Cardiac muscle cell (in vitro differentiated cells and primary cell): Measurements from ENCODE around the gene HP1BP3. TPM values are rescaled to one million over a fixed set of nuclear protein-coding genes. Genes with fewer than 3 reads are reported as not detected.

Experiments
- DNase-seq, 2 donors: peaks; one replicate each; pipeline versions ENCODE4 v3.0.0 to v3.0.0-alpha.2; 2010 to 2017; ENCODE audit warnings: low read depth in 1 of 2, low spot score in 1 of 2
- H3K27ac ChIP-seq: fragments of 200-600 bp; sonication (generic); 2 replicates; pipeline ENCODE4 v1.5.1; 2016
- H3K27me3 ChIP-seq: fragments of 200-600 bp; sonication (generic); 2 replicates; pipeline ENCODE4 v1.6.0; 2016; ENCODE audit warnings: control low read depth
- H3K36me3 ChIP-seq: fragments of 200-600 bp; sonication (generic); 2 replicates; pipeline ENCODE4 v1.5.1; 2016; ENCODE audit warnings: control low read depth
- H3K4me1 ChIP-seq: fragments of 200-600 bp; sonication (generic); 2 replicates; pipeline ENCODE4 v1.8.1; 2017; ENCODE audit warnings: low read depth, mild to moderate bottlenecking, mixed run types
- H3K4me3 ChIP-seq: fragments of 200-600 bp; sonication (generic); 2 replicates; pipeline ENCODE4 v1.5.1; 2016; ENCODE audit warnings: mild to moderate bottlenecking
- H3K9me3 ChIP-seq: fragments of 200-600 bp; sonication (generic); 2 replicates; pipeline ENCODE4 v1.5.1; 2017; ENCODE audit warnings: low read depth, mild to moderate bottlenecking, control low read depth
- polyA plus RNA-seq: library from polyadenylated mRNA; unstranded; fragments of >200 nt; fragmentation: Nextera tagmentation; extraction: Ambion mirVana; gene quantifications from 2 replicates; pipeline ENCODE4 v1.2.1, GENCODE V29; 2016
- total RNA-seq: library from RNA; depleted of rRNA; stranded (reverse); fragments of >200 nt; gene quantifications from 2 replicates; pipeline ENCODE4 v1.2.3, GENCODE V29; 2016
- TF ChIP-seq, protein P1 (sequence below): IDR thresholded peaks from 2 replicates; pipeline ENCODE4 v1.5.1; 2012; ENCODE audit warnings: low read depth, mild to moderate bottlenecking, low read length

HP1BP3 gene
- total and polyA plus RNA-seq, 2 experiments from 2014 or later: 91.0 to 178 TPM

DNA sequence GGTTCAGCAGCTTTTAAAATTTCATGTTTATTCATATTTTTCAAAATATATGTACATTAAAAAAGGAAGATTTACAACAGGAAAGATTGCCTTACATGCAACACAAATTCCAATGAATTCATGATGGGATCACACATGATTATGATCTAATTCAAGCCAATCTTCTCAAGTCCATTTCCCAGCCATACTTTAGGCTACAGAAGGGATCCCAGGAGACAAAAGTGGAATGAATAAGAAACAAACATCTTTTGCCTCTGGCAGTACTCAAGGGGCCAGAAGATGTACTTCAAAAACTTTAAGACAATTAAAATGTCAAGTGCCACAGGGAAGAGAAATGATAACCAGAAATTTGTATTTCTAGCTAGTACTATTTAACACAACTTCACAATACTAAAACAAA, 44.4 kb downstream of the HP1BP3 start:
- no peaks in the 10 kb centered on the region for H3K27me3 ChIP-seq
- TF ChIP-seq, protein P1, sequence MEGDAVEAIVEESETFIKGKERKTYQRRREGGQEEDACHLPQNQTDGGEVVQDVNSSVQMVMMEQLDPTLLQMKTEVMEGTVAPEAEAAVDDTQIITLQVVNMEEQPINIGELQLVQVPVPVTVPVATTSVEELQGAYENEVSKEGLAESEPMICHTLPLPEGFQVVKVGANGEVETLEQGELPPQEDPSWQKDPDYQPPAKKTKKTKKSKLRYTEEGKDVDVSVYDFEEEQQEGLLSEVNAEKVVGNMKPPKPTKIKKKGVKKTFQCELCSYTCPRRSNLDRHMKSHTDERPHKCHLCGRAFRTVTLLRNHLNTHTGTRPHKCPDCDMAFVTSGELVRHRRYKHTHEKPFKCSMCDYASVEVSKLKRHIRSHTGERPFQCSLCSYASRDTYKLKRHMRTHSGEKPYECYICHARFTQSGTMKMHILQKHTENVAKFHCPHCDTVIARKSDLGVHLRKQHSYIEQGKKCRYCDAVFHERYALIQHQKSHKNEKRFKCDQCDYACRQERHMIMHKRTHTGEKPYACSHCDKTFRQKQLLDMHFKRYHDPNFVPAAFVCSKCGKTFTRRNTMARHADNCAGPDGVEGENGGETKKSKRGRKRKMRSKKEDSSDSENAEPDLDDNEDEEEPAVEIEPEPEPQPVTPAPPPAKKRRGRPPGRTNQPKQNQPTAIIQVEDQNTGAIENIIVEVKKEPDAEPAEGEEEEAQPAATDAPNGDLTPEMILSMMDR: no peak

GRCh38 chr1:20740781-20741180, 46.3 kb downstream of the HP1BP3 start:
- no peak for DNase-seq
- H3K36me3 ChIP-seq: peaks cover 55% of the 10 kb centered on the region
- H3K9me3 ChIP-seq: no peaks in the 10 kb centered on the region
- H3K27ac ChIP-seq: no peak overlapping the region
- TF ChIP-seq, protein P1: no peak
- no peak overlapping the region for H3K4me3 ChIP-seq
- no peaks in the 10 kb centered on the region for H3K4me1 ChIP-seq
- H3K27me3 ChIP-seq: no peaks in the 10 kb centered on the region

More for the DNA sequence above, 44.4 kb downstream of the HP1BP3 start:
- Histone ChIP-seq H3K4me1 (no peaks in the 10 kb centered on the region), H3K4me3 (no peak overlapping the region), H3K9me3 (no peaks in the 10 kb centered on the region), H3K27ac (peak overlapping the region; percentile 6), H3K36me3 (peaks cover 74% of the 10 kb centered on the region)
- DNase-seq: no peak

DNA sequence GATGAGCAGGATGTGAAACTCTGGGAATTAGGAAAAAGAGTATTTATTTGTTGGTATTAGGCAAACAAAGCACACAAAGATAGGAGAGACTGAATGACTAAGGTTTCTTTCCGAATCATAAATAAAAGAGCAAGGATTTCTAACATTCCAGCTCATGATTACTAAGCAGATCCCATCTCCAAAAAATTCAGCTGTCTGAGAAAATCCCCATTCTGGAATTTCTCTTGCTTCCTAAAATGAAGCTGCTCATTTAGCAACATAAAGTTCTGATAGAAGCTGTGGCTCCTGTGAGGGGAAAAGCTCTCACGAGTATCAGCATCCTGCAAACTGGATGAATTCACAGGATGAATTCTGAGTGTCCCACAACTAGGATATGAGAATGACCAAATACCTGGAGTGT, 47.9 kb downstream of the HP1BP3 start:
- TF ChIP-seq, protein P1: no peak
- Histone ChIP-seq H3K4me3 (no peak overlapping the region), H3K27me3 (no peaks in the 10 kb centered on the region), H3K4me1 (no peaks in the 10 kb centered on the region), H3K36me3 (peaks cover 40% of the 10 kb centered on the region), H3K9me3 (no peaks in the 10 kb centered on the region), H3K27ac (peak overlapping the region; percentile 0)
- peak in 1 of 2 donors; percentile 36 for DNase-seq

GRCh38 chr1:20735581-20736111, 51.5 kb downstream of the HP1BP3 start:
- peaks cover 14% of the 10 kb centered on the region for H3K27me3 ChIP-seq
- TF ChIP-seq, protein P1: no peak
- no peaks in the 10 kb centered on the region for H3K9me3 ChIP-seq
- H3K4me3 ChIP-seq: no peak overlapping the region
- peaks cover 8% of the 10 kb centered on the region for H3K36me3 ChIP-seq
- no peaks in the 10 kb centered on the region for H3K4me1 ChIP-seq
- no peak for DNase-seq
- H3K27ac ChIP-seq: no peak overlapping the region

GRCh38 chr1:20733360-20733975, 53.6 kb downstream of the HP1BP3 start:
- Histone ChIP-seq H3K36me3 (no peaks in the 10 kb centered on the region), H3K27me3 (peaks cover 28% of the 10 kb centered on the region), H3K4me3 (no peak overlapping the region), H3K4me1 (no peaks in the 10 kb centered on the region), H3K9me3 (no peaks in the 10 kb centered on the region), H3K27ac (no peak overlapping the region)
- TF ChIP-seq, protein P1: no peak
- DNase-seq: no peak
